ENCODE measurements around the gene IDI1. TPM values are rescaled to one million over a fixed set of nuclear protein-coding genes. Genes with fewer than 3 reads are reported as not detected.

The IDI1 gene
- total and polyA plus RNA-seq, 10 donors, result 43.9 to 136 (median 65.5) TPM

GRCh38 chr10:1025683-1026082 is 23.2 kb downstream of the IDI1 start, which contains the start of gene IDI2:
IDI2 (minus strand) TSS chr10:1025859; CDS start chr10:1024723, 1,136 bp downstream.
- no peaks in the 10 kb centered on the region for H3K9me3 ChIP-seq
- TF ChIP-seq POLR2AphosphoS5 (IDR thresholded peaks at IDR 0.05) (no peak), POLR2A (IDR thresholded peaks at IDR 0.05) (no peak), CTCF (IDR thresholded peaks at IDR 0.05 in 8 of 11, conservative IDR thresholded peaks at IDR 0.05 in 3 of 11) (no peak)
- H3K27me3 ChIP-seq (replicated peaks in 1 of 7), result no peaks in the 10 kb centered on the region
- H3K4me1 ChIP-seq, result no peaks in the 10 kb centered on the region
- intact Hi-C loops (cut with DNase I; ENCODE audit: low total_unique reads), result no loop called here
- no peak within 1 kb of the TSS for H3K27ac ChIP-seq
- no peak within 1 kb of the TSS for H3K4me3 ChIP-seq
- H3K36me3 ChIP-seq, result peaks cover 0 to 5% (median 0%) of the 10 kb centered on the region in 6 donors
- WGBS, 5 donors, result 85 to 98% (median 89%) methylated on average over 1 of the region's 1 CpG
- DNase-seq, result no peak

- intact Hi-C loops (cut with DNase I; ENCODE audit: low total_unique reads), result no loop called here
- Histone ChIP-seq H3K27me3 (replicated peaks in 1 of 7) (no peaks in the 10 kb centered on the region), H3K4me1 (no peaks in the 10 kb centered on the region), H3K36me3 (peaks cover 0 to 20% (median 10%) of the 10 kb centered on the region in 6 donors), H3K27ac (no peak overlapping the region), H3K9me3 (no peaks in the 10 kb centered on the region), H3K4me3 (no peak overlapping the region)
- WGBS, 5 donors, result 91 to 97% (median 95%) methylated on average over 12 of the region's 12 CpGs
- no peak for TF ChIP-seq POLR2A (IDR thresholded peaks at IDR 0.05)
- no peak for TF ChIP-seq POLR2AphosphoS5 (IDR thresholded peaks at IDR 0.05)
- no peak for TF ChIP-seq CTCF (IDR thresholded peaks at IDR 0.05 in 8 of 11, conservative IDR thresholded peaks at IDR 0.05 in 3 of 11)
- DNase-seq, result no peak
Measured at GRCh38 chr10:1024103-1024502, 24.8 kb downstream of the IDI1 start.

GRCh38 chr10:1022413-1022812 is 26.5 kb downstream of the IDI1 start:
- Histone ChIP-seq H3K27ac (no peak overlapping the region), H3K36me3 (peaks cover under 1 to 37% (median 24%) of the 10 kb centered on the region in 6 donors), H3K27me3 (replicated peaks in 1 of 7) (no peaks in the 10 kb centered on the region), H3K9me3 (no peaks in the 10 kb centered on the region), H3K4me3 (peak overlapping the region in 1 of 8 donors; percentile 6), H3K4me1 (no peaks in the 10 kb centered on the region)
- no peak for DNase-seq
- 70 to 88% (median 87%) methylated on average over 12 of the region's 12 CpGs for WGBS, 5 donors
- intact Hi-C loops (cut with DNase I; ENCODE audit: low total_unique reads), result no loop called here
- TF ChIP-seq CTCF (IDR thresholded peaks at IDR 0.05 in 8 of 11, conservative IDR thresholded peaks at IDR 0.05 in 3 of 11) (no peak), POLR2AphosphoS5 (IDR thresholded peaks at IDR 0.05) (no peak), POLR2A (IDR thresholded peaks at IDR 0.05) (no peak)

GRCh38 chr10:1020958-1021357 is 28.0 kb downstream of the IDI1 start:
- Histone ChIP-seq H3K4me1 (no peaks in the 10 kb centered on the region), H3K27ac (no peak overlapping the region), H3K9me3 (no peaks in the 10 kb centered on the region), H3K27me3 (replicated peaks in 1 of 7) (no peaks in the 10 kb centered on the region), H3K4me3 (no peak overlapping the region), H3K36me3 (peaks cover 3 to 52% (median 39%) of the 10 kb centered on the region in 6 donors)
- TF ChIP-seq POLR2AphosphoS5 (IDR thresholded peaks at IDR 0.05) (peak in 2 of 3 donors; percentile 18 to 34), POLR2A (IDR thresholded peaks at IDR 0.05) (no peak), CTCF (IDR thresholded peaks at IDR 0.05 in 8 of 11, conservative IDR thresholded peaks at IDR 0.05 in 3 of 11) (no peak)
- DNase-seq, result no peak
- intact Hi-C loops (cut with DNase I; ENCODE audit: low total_unique reads), result no loop called here
- WGBS, 5 donors, result 93 to 94% (median 93%) methylated on average over 8 to 9 of the region's 9 CpGs
